ENCODE data around the gene COL27A1. TPM values are rescaled to one million over a fixed set of nuclear protein-coding genes. Genes with fewer than 3 reads are reported as not detected.

COL27A1 gene
- polyA plus RNA-seq, 2 of the 4 experiments (the other 2 are of a cell fraction), result 6.9 to 20.6 TPM

- TF ChIP-seq, protein P1, sequence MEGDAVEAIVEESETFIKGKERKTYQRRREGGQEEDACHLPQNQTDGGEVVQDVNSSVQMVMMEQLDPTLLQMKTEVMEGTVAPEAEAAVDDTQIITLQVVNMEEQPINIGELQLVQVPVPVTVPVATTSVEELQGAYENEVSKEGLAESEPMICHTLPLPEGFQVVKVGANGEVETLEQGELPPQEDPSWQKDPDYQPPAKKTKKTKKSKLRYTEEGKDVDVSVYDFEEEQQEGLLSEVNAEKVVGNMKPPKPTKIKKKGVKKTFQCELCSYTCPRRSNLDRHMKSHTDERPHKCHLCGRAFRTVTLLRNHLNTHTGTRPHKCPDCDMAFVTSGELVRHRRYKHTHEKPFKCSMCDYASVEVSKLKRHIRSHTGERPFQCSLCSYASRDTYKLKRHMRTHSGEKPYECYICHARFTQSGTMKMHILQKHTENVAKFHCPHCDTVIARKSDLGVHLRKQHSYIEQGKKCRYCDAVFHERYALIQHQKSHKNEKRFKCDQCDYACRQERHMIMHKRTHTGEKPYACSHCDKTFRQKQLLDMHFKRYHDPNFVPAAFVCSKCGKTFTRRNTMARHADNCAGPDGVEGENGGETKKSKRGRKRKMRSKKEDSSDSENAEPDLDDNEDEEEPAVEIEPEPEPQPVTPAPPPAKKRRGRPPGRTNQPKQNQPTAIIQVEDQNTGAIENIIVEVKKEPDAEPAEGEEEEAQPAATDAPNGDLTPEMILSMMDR (IDR thresholded peaks at IDR 0.05), result no peak
- TF ChIP-seq TP53 (CRISPR knock-in tag; IDR thresholded peaks at IDR 0.05) (no peak), NFE2L2 (conservative IDR thresholded peaks at IDR 0.05; ENCODE audit: low read length) (no peak), KDM5A (IDR thresholded peaks at IDR 0.05) (no peak), CBX8 (IDR thresholded peaks at IDR 0.05) (no peak), CEBPB (IDR thresholded peaks at IDR 0.05) (no peak), HEYL (CRISPR knock-in tag; IDR thresholded peaks at IDR 0.05) (no peak)
Observed at GRCh38 chr9:114285166-114285867, 130.0 kb downstream of the COL27A1 start (continued).

- POLR2A ChIA-PET, result no interaction called here
- DNase-seq (ENCODE audit: low read depth in 1 of 2, low spot score in 1 of 2) (no peak), ATAC-seq (no peak), FAIRE-seq (no peak)
- no peak for TF ChIP-seq REST (IDR thresholded peaks at IDR 0.05)
- no peak for TF ChIP-seq RARB (CRISPR knock-in tag; IDR thresholded peaks at IDR 0.05)
- TF ChIP-seq KDM5A (IDR thresholded peaks at IDR 0.05), result no peak
- TF ChIP-seq ESRRA (IDR thresholded peaks at IDR 0.05; ENCODE audit: borderline replicate concordance, low read length), result no peak
- no peak for TF ChIP-seq HOXB13 (CRISPR knock-in tag; IDR thresholded peaks at IDR 0.05; ENCODE audit: low read depth)
- no peak for TF ChIP-seq HES2 (IDR thresholded peaks at IDR 0.05)
- no peak for TF ChIP-seq HDAC2 (IDR thresholded peaks at IDR 0.05)
- TF ChIP-seq TFCP2L1 (CRISPR knock-in tag; IDR thresholded peaks at IDR 0.05), result no peak
- TF ChIP-seq, protein P2, sequence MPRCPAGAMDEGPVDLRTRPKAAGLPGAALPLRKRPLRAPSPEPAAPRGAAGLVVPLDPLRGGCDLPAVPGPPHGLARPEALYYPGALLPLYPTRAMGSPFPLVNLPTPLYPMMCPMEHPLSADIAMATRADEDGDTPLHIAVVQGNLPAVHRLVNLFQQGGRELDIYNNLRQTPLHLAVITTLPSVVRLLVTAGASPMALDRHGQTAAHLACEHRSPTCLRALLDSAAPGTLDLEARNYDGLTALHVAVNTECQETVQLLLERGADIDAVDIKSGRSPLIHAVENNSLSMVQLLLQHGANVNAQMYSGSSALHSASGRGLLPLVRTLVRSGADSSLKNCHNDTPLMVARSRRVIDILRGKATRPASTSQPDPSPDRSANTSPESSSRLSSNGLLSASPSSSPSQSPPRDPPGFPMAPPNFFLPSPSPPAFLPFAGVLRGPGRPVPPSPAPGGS (IDR thresholded peaks at IDR 0.05), result no peak
- no peak for TF ChIP-seq ZFP36 (IDR thresholded peaks at IDR 0.05; ENCODE audit: borderline replicate concordance, partially characterized antibody)
- no peak for TF ChIP-seq CBX2 (IDR thresholded peaks at IDR 0.05; ENCODE audit: borderline replicate concordance, low read depth)
- TF ChIP-seq EHF (CRISPR knock-in tag; IDR thresholded peaks at IDR 0.05), result no peak
- no peak for TF ChIP-seq HEYL (CRISPR knock-in tag; IDR thresholded peaks at IDR 0.05)
- no peak for TF ChIP-seq SREBF2 (IDR thresholded peaks at IDR 0.05)
- TF ChIP-seq CHD4 (IDR thresholded peaks at IDR 0.05; ENCODE audit: borderline replicate concordance), result no peak
- no peak for TF ChIP-seq JUN (IDR thresholded peaks at IDR 0.05)
- no peak for TF ChIP-seq JUNB (IDR thresholded peaks at IDR 0.05)
- TF ChIP-seq CEBPB (IDR thresholded peaks at IDR 0.05), result no peak
- TF ChIP-seq FOXS1 (CRISPR knock-in tag; IDR thresholded peaks at IDR 0.05), result no peak
- CTCF ChIA-PET, result interaction anchor here (0.9 to 5.3 kb wide), 7 partner anchors 15 to 204 kb away, joined by 3 to 90 read pairs (median 8); partner anchors contain the start of gene COL27A1
- 80% methylated on average over 9 of the region's 10 CpGs for WGBS (ENCODE audit: missing lambda C conversion rate)
- H3K4me3 ChIP-seq, result no peak overlapping the region
- H3K9me3 ChIP-seq, result no peaks in the 10 kb centered on the region
- peaks cover 76% of the 10 kb centered on the region for H3K4me1 ChIP-seq
- H3K27ac ChIP-seq, result peak overlapping the region; percentile 58 to 88; a peak in 5 of 6 replicates
- H3K4me2 ChIP-seq, result no peak overlapping the region
Observed at GRCh38 chr9:114286146-114286679, 130.9 kb downstream of the COL27A1 start.

Measured in A549 (cell line).